Progenitor cell of endocrine pancreas (in vitro differentiated cells): ENCODE measurements around the gene RIMKLA. TPM values are rescaled to one million over a fixed set of nuclear protein-coding genes. Genes with fewer than 3 reads are reported as not detected.

Source experiments
- DNase-seq: peaks from one replicate; pipeline ENCODE4 v3.0.0; 2021; ENCODE audit warnings: low spot score; ENCODE audit not compliant: unreplicated experiment
- H3K27ac Mint-ChIP-seq: 2 replicates; pipeline ENCODE4 v1.8.0; 2021; ENCODE audit warnings: mild to moderate bottlenecking, moderate library complexity, mixed read lengths
- H3K27me3 Mint-ChIP-seq: 2 replicates; pipeline ENCODE4 v1.8.0; 2021; ENCODE audit warnings: mixed read lengths
- H3K36me3 Mint-ChIP-seq: 2 replicates; pipeline ENCODE4 v1.8.0; 2022; ENCODE audit warnings: mixed read lengths; ENCODE audit not compliant: insufficient read depth
- H3K4me1 Mint-ChIP-seq: 2 replicates; pipeline ENCODE4 v1.8.0; 2021; ENCODE audit warnings: low read depth, mixed read lengths
- H3K4me3 Mint-ChIP-seq: 2 replicates; pipeline ENCODE4 v1.8.0; 2021; ENCODE audit warnings: low read depth, mild to moderate bottlenecking, moderate library complexity, mixed read lengths
- H3K9me3 Mint-ChIP-seq: 2 replicates; pipeline ENCODE4 v1.8.0; 2021; ENCODE audit warnings: low read depth, mixed read lengths
- total RNA-seq: library from RNA; stranded (reverse); gene quantifications from 2 replicates; pipeline ENCODE4 v1.2.1, GENCODE V29; 2021
- TF ChIP-seq, protein P1 (sequence below): fragments of 200-600 bp; sonication (generic); IDR thresholded peaks from one replicate; pipeline ENCODE4 v1.5.0; 2021; ENCODE audit warnings: antibody characterized with exemption, mild to moderate bottlenecking; ENCODE audit not compliant: unreplicated experiment

The RIMKLA gene
- total RNA-seq, 1 donor from 2014 or later, result 3.9 TPM

DNA sequence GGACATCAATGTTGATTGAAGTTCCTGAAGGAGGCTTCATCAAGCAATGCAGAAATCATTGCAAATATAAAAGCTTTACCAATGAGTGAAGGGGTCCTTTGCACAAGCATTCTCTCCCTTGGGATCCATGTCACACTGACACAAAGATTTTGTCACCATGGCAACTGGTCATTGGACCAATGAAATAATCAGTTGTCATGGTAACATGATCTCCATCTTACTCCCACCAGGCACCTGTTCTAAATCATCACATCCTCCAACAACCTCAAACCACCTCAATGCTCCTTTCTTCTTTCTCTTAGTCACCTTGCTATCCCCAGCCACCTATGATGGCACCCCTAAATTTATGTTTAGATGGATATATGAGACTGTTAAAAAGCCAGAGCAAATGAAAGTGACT is 32.1 kb upstream of the RIMKLA start:
- H3K27me3 Mint-ChIP-seq, result peaks cover 2% of the 10 kb centered on the region
- TF ChIP-seq, protein P1, sequence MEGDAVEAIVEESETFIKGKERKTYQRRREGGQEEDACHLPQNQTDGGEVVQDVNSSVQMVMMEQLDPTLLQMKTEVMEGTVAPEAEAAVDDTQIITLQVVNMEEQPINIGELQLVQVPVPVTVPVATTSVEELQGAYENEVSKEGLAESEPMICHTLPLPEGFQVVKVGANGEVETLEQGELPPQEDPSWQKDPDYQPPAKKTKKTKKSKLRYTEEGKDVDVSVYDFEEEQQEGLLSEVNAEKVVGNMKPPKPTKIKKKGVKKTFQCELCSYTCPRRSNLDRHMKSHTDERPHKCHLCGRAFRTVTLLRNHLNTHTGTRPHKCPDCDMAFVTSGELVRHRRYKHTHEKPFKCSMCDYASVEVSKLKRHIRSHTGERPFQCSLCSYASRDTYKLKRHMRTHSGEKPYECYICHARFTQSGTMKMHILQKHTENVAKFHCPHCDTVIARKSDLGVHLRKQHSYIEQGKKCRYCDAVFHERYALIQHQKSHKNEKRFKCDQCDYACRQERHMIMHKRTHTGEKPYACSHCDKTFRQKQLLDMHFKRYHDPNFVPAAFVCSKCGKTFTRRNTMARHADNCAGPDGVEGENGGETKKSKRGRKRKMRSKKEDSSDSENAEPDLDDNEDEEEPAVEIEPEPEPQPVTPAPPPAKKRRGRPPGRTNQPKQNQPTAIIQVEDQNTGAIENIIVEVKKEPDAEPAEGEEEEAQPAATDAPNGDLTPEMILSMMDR, result no peak
- DNase-seq, result no peak
- H3K4me3 Mint-ChIP-seq, result no peak overlapping the region
- H3K36me3 Mint-ChIP-seq, result no peaks in the 10 kb centered on the region
- no peaks in the 10 kb centered on the region for H3K4me1 Mint-ChIP-seq
- H3K27ac Mint-ChIP-seq, result no peak overlapping the region
- no peaks in the 10 kb centered on the region for H3K9me3 Mint-ChIP-seq

DNA sequence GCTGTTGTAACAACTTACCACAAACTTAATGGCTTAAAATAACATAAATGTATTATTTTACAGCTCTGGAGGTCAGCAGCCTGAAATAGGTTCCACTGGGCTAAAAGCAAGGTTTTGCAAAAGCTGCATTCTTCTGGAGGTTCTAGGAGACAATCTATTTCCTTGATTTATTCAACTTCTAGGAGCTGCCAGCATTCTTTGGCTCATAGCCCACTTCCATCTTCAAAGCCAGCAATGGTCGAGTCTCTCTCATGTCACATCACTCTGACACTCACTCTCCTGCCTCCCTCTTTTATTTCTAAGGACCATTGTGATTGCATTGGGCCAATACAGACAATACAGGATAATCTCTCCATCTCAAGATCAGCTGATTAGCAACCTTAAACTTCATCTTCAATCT is 30.5 kb upstream of the RIMKLA start:
- H3K9me3 Mint-ChIP-seq, result no peaks in the 10 kb centered on the region
- H3K27me3 Mint-ChIP-seq, result peaks cover 2% of the 10 kb centered on the region
- H3K4me3 Mint-ChIP-seq, result no peak overlapping the region
- no peak overlapping the region for H3K27ac Mint-ChIP-seq
- H3K4me1 Mint-ChIP-seq, result no peaks in the 10 kb centered on the region
- TF ChIP-seq, protein P1, result no peak
- H3K36me3 Mint-ChIP-seq, result no peaks in the 10 kb centered on the region
- DNase-seq, result no peak

DNA sequence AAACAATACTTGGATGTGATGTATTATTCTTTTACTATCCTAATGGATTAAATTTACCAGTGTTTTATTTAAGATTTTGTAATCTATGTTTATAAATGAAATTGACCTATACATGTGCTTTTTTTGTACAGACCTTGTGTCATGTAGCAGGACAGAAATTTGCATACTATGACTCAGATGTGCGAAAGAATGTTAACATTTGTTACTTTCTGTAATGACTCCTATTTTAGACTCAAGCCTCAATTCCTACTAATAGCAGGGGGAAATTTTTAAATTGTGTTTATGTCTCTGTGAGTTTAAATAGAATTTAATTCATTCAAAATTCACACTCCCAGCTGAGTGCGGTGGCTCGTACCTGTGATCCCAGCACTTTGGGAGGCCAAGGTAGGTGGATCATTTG is 21.8 kb upstream of the RIMKLA start:
- TF ChIP-seq, protein P1, result no peak
- Mint-ChIP-seq H3K4me1 (no peaks in the 10 kb centered on the region), H3K27me3 (peaks cover 5% of the 10 kb centered on the region), H3K4me3 (no peak overlapping the region), H3K27ac (no peak overlapping the region), H3K9me3 (no peaks in the 10 kb centered on the region), H3K36me3 (no peaks in the 10 kb centered on the region)
- no peak for DNase-seq

DNA sequence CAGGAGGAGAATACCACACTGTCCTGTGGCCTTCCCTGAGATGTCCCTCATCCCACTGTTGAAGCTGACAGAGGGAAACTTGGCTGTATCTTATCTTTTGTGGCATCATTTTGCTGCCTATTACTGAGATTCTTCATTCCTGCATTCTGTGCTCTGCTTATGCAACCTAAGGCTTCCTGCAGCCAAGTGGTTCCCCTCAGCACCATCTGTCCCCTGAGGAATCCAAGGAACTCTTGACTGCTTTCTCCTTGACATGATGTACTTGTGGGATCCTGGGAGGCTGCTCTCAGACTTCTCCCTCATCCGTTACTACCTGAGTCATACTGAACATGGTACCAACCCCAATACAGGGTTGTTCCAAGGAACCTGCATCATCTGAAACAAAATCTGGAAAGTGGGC is 21.1 kb upstream of the RIMKLA start:
- H3K27ac Mint-ChIP-seq, result no peak overlapping the region
- H3K9me3 Mint-ChIP-seq, result no peaks in the 10 kb centered on the region
- no peak overlapping the region for H3K4me3 Mint-ChIP-seq
- DNase-seq, result no peak
- no peaks in the 10 kb centered on the region for H3K36me3 Mint-ChIP-seq
- TF ChIP-seq, protein P1, result no peak
- H3K4me1 Mint-ChIP-seq, result no peaks in the 10 kb centered on the region
- H3K27me3 Mint-ChIP-seq, result peaks cover 5% of the 10 kb centered on the region

DNA sequence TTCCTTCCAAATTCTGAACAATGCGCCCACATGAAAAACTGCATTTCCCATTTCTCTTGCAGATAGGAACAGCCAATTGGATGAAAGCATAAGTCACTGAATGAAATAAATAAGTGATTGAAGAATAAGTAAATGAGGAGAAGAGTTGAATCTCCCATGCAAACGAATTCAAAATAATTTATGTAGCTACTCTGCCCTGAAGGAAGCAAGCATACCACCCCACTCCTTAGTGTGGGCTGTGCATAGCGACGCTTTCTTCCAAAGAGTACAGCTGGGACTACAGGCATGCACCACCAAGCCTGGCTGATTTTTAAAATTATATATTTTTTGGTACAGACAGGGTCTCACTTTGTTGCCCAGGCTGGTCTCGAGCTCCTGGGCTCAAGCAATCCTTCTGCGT is 16.5 kb upstream of the RIMKLA start:
- Mint-ChIP-seq H3K9me3 (no peaks in the 10 kb centered on the region), H3K4me1 (peaks cover 11% of the 10 kb centered on the region), H3K27me3 (peaks cover 5% of the 10 kb centered on the region), H3K27ac (no peak overlapping the region), H3K4me3 (no peak overlapping the region), H3K36me3 (no peaks in the 10 kb centered on the region)
- TF ChIP-seq, protein P1, result no peak
- no peak for DNase-seq
